Measurements from ENCODE around the gene PELI2.

Gene PELI2

GRCh38 chr14:56339855-56340701, 221.9 kb downstream of the PELI2 start:
- no peaks in the 10 kb centered on the region for H3F3A ChIP-seq (ENCODE audit: insufficient read depth, low read length)
- H3K9me3 ChIP-seq (ENCODE audit: low read length): no peaks in the 10 kb centered on the region
- TF ChIP-seq EZH2 (IDR thresholded peaks at IDR 0.05; ENCODE audit: borderline replicate concordance, low read length): no peak
- peak; percentile 89 for TF ChIP-seq CTCF (IDR thresholded peaks at IDR 0.05; ENCODE audit: low read length)
- no peak overlapping the region for H3K9ac ChIP-seq (ENCODE audit: low read length)
- H3K36me3 ChIP-seq (ENCODE audit: insufficient read depth, low read length): no peaks in the 10 kb centered on the region
- H3K4me1 ChIP-seq (ENCODE audit: insufficient read depth, low read length, severe bottlenecking): peaks cover 11% of the 10 kb centered on the region
- no peak overlapping the region for H3K4me2 ChIP-seq (ENCODE audit: low read length)
- no peaks in the 10 kb centered on the region for H3K79me2 ChIP-seq (ENCODE audit: insufficient read depth, low read length)
- H3K4me3 ChIP-seq (ENCODE audit: low read depth, low read length, poor library complexity, severe bottlenecking): no peak overlapping the region
- no peak overlapping the region for H2AFZ ChIP-seq (ENCODE audit: low read length)
- no peak overlapping the region for H3K27ac ChIP-seq (ENCODE audit: low read depth, low read length, poor library complexity, severe bottlenecking)
- H4K20me1 ChIP-seq (ENCODE audit: insufficient read depth, low read length): no peaks in the 10 kb centered on the region
- H3K9me2 ChIP-seq (ENCODE audit: low read depth, low read length): no peaks in the 10 kb centered on the region
- H3K27me3 ChIP-seq (ENCODE audit: insufficient read depth, low read length): no peaks in the 10 kb centered on the region

DNA sequence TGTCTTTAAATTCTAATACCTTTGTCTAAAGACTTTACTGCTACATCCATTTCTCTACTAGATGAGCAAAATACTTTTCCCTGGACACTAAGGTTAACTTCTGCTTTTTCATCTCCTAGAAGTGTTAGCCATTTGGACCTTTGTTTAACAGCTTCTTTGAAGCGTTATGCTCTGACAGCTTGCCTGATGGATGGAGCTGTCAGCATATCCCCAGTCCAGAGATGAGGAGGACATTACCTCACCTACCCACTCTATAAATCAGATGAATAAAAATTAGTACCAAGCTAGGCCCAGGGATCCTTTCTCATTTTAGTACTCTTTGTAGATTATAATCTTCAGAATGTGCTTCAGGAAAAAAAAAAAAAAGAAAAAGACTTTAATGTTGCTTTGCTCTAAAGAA, 222.7 kb downstream of the PELI2 start:
- H2AFZ ChIP-seq (ENCODE audit: low read length): no peak overlapping the region

DNA sequence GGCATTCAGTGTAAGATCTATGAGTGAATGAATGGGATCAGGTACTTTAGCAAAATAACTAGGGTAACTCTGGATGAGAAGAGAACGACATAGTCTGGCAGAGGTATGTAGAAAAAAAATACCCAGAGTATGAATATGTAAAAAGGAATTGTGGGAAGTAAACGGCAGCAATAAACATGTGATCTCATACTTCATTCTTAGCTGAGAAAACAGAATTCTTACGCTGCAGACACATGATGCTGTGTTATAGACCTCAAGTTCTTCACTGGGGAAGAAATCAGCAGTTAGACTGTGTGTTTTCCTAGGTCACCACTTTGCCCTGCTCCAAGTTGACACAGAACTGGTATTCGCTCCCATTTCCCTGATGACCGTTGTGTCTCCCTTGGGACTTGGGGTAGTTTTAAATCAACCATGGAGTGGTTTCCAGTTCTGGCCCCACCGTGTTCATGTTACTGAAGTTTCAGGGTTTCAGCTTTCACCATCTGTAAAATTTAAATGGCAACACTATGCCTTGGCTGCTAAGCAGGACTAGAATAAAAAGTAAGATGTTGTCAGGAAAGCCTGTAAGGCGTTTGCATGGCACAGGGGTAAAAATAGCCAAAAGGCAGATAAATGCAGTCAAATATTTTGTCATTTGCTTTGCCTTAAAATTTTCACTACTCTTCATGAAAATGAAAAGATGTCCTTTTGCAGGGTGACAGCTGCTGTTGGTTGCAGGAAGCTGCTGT, 223.7 kb downstream of the PELI2 start:
- Histone ChIP-seq H3K27ac (ENCODE audit: low read depth, low read length, poor library complexity, severe bottlenecking) (no peak overlapping the region), H3K4me1 (ENCODE audit: insufficient read depth, low read length, severe bottlenecking) (peaks cover 11% of the 10 kb centered on the region), H2AFZ (ENCODE audit: low read length) (no peak overlapping the region), H3F3A (ENCODE audit: insufficient read depth, low read length) (no peaks in the 10 kb centered on the region), H3K9me3 (ENCODE audit: low read length) (no peaks in the 10 kb centered on the region), H3K36me3 (ENCODE audit: insufficient read depth, low read length) (no peaks in the 10 kb centered on the region), H3K79me2 (ENCODE audit: insufficient read depth, low read length) (no peaks in the 10 kb centered on the region), H3K4me2 (ENCODE audit: low read length) (no peak overlapping the region), H3K9me2 (ENCODE audit: low read depth, low read length) (no peaks in the 10 kb centered on the region), H3K9ac (ENCODE audit: low read length) (no peak overlapping the region), H3K4me3 (ENCODE audit: low read depth, low read length, poor library complexity, severe bottlenecking) (no peak overlapping the region), H3K27me3 (ENCODE audit: insufficient read depth, low read length) (no peaks in the 10 kb centered on the region), H4K20me1 (ENCODE audit: insufficient read depth, low read length) (no peaks in the 10 kb centered on the region)
- TF ChIP-seq EZH2 (IDR thresholded peaks at IDR 0.05; ENCODE audit: borderline replicate concordance, low read length) (no peak), CTCF (IDR thresholded peaks at IDR 0.05; ENCODE audit: low read length) (no peak)

More for the DNA sequence above, 222.7 kb downstream of the PELI2 start:
- H3K36me3 ChIP-seq (ENCODE audit: insufficient read depth, low read length): no peaks in the 10 kb centered on the region
- H3K9me2 ChIP-seq (ENCODE audit: low read depth, low read length): no peaks in the 10 kb centered on the region
- no peaks in the 10 kb centered on the region for H3K79me2 ChIP-seq (ENCODE audit: insufficient read depth, low read length)
- H3F3A ChIP-seq (ENCODE audit: insufficient read depth, low read length): no peaks in the 10 kb centered on the region
- no peak overlapping the region for H3K4me3 ChIP-seq (ENCODE audit: low read depth, low read length, poor library complexity, severe bottlenecking)
- H3K9ac ChIP-seq (ENCODE audit: low read length): no peak overlapping the region
- H3K9me3 ChIP-seq (ENCODE audit: low read length): no peaks in the 10 kb centered on the region
- no peak for TF ChIP-seq CTCF (IDR thresholded peaks at IDR 0.05; ENCODE audit: low read length)
- no peak for TF ChIP-seq EZH2 (IDR thresholded peaks at IDR 0.05; ENCODE audit: borderline replicate concordance, low read length)
- H3K27ac ChIP-seq (ENCODE audit: low read depth, low read length, poor library complexity, severe bottlenecking): no peak overlapping the region
- peaks cover 11% of the 10 kb centered on the region for H3K4me1 ChIP-seq (ENCODE audit: insufficient read depth, low read length, severe bottlenecking)
- no peaks in the 10 kb centered on the region for H3K27me3 ChIP-seq (ENCODE audit: insufficient read depth, low read length)
- H4K20me1 ChIP-seq (ENCODE audit: insufficient read depth, low read length): no peaks in the 10 kb centered on the region
- H3K4me2 ChIP-seq (ENCODE audit: low read length): no peak overlapping the region

All from OCI-LY1 (cell line).